ENCODE results near the gene DUSP11. TPM values are rescaled to one million over a fixed set of nuclear protein-coding genes. Genes with fewer than 3 reads are reported as not detected.
"Not testable (repeated sequence)": the region's sequence is repeated elsewhere in the genome, so short reads cannot be mapped to it uniquely, and the experiment has no call there.

Gene DUSP11
- total and polyA plus RNA-seq, 9 of the 15 experiments (the other 6 are each of a cell fraction or from before 2014, with no cell fraction given), result 20.7 to 79.8 (median 29.3) TPM

DNA sequence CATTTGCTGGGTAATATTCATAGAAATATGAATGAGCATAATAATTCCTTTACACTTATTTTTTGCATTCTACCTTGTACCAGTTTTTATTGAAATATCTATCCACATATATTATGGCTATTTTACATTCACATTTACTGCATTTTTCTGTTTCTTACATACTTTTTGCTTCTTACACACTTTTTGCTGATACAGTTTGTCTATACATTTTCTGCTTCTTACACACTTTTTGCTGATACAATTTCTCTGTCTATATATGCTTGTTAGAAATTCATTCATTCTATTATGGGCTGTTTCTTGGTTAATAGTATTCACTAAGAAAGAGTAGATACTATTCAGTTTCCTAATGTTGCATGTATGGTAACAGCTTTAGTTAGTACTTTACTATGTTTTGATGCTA is 32.0 kb upstream of the DUSP11 start:
- CTCF ChIA-PET (ENCODE audit: low intra/inter-chr PET ratio), result no interaction called here
- no TSS peak for BruUV-seq (replicated peaks)
- H3K27ac ChIP-seq (ENCODE audit: extremely low read depth, low read depth, low read length), result no peak overlapping the region

DNA sequence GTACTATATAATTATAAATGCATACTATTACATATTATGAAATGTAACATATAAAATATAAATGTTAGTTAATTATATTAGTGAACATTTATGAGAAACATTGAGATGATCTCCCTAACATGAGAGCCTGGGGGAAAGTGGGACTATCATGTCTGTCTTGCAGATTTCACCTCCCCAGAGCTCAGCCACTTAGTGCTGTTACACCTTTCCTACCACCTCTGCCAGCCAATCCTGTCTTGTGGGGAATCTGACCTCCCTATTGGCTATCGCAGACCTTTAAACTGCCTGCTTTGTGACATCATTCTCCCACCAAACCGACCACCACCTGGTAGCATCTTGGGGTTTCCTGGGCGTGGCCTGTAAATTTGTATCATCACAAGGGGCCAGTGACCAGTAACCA is 4.0 kb upstream of the DUSP11 start, which contains the start of gene C2orf78:
Gene C2orf78 (plus strand): TSS at position 301 of the 400 bp plus-strand sequence. CDS start 127 bp downstream, outside the sequence.
- H3K4me2 ChIP-seq (ENCODE audit: insufficient read depth, low read length); FAIRE-seq; intact Hi-C loops (cut with micrococcal nuclease); POLR2A ChIA-PET; H3K9ac ChIP-seq (ENCODE audit: insufficient read depth in 1 of 2, low read depth in 2 of 2, low read length in 2 of 2); DNase-seq (ENCODE audit: extremely low read depth in 1 of 4, low spot score in 3 of 4); CTCF ChIA-PET (ENCODE audit: low intra/inter-chr PET ratio); H3K4me1 ChIP-seq (replicated peaks in 1 of 2; ENCODE audit: control insufficient read depth in 2 of 2, insufficient read depth in 2 of 2, low read length in 2 of 2); H3K27ac ChIP-seq (ENCODE audit: extremely low read depth, low read depth, low read length); H3K4me3 ChIP-seq; H3K9me3 ChIP-seq (replicated peaks; ENCODE audit: control insufficient read depth, insufficient read depth, low read depth, low read length); in situ Hi-C loops (cut with MboI); H3K27me3 ChIP-seq (ENCODE audit: control insufficient read depth in 2 of 2, insufficient read depth in 2 of 2, low read length in 2 of 2); H4K20me1 ChIP-seq (replicated peaks; ENCODE audit: control insufficient read depth, insufficient read depth, low read length); ATAC-seq; H3K36me3 ChIP-seq (ENCODE audit: control insufficient read depth, insufficient read depth, low read length); BruUV-seq (replicated peaks); H3K9me1 ChIP-seq (ENCODE audit: control insufficient read depth, insufficient read depth, low read length): not testable (repeated sequence)
- H3K79me2 ChIP-seq (ENCODE audit: control insufficient read depth, insufficient read depth, low read length), result peaks cover 11% of the 10 kb centered on the region
- peak within 1 kb of the TSS; percentile 80 for H2AFZ ChIP-seq (ENCODE audit: low read depth, low read length)
- no CpG with 5 or more reads among the region's 3 CpGs for WGBS (ENCODE audit: insufficient coverage, low coverage, missing lambda C conversion rate)

More for the DNA sequence above, 32.0 kb upstream of the DUSP11 start:
- intact Hi-C loops (cut with micrococcal nuclease) (no loop called here), in situ Hi-C loops (cut with MboI) (no loop called here)
- TF ChIP-seq MAFG (tag; conservative IDR thresholded peaks at IDR 0.05) (peak; percentile 16; the same call in 1 of the 2 replicates), FOXJ3 (CRISPR knock-in tag; IDR thresholded peaks at IDR 0.05) (no peak), ZNF316 (IDR thresholded peaks at IDR 0.05) (peak; percentile 81), C11orf30 (IDR thresholded peaks at IDR 0.05; ENCODE audit: low read depth) (peak; percentile 57; the same call in 1 of the 2 replicates)
- TF ChIP-seq, protein P1, sequence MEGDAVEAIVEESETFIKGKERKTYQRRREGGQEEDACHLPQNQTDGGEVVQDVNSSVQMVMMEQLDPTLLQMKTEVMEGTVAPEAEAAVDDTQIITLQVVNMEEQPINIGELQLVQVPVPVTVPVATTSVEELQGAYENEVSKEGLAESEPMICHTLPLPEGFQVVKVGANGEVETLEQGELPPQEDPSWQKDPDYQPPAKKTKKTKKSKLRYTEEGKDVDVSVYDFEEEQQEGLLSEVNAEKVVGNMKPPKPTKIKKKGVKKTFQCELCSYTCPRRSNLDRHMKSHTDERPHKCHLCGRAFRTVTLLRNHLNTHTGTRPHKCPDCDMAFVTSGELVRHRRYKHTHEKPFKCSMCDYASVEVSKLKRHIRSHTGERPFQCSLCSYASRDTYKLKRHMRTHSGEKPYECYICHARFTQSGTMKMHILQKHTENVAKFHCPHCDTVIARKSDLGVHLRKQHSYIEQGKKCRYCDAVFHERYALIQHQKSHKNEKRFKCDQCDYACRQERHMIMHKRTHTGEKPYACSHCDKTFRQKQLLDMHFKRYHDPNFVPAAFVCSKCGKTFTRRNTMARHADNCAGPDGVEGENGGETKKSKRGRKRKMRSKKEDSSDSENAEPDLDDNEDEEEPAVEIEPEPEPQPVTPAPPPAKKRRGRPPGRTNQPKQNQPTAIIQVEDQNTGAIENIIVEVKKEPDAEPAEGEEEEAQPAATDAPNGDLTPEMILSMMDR (IDR thresholded peaks at IDR 0.05 in 2 of 3, conservative IDR thresholded peaks at IDR 0.05 in 1 of 3; ENCODE audit: insufficient read depth in 2 of 3, low read depth in 1 of 3, low read length in 3 of 3), result no peak
- Histone ChIP-seq H3K27me3 (ENCODE audit: control insufficient read depth in 2 of 2, insufficient read depth in 2 of 2, low read length in 2 of 2) (no peaks in the 10 kb centered on the region), H3K9ac (ENCODE audit: insufficient read depth in 1 of 2, low read depth in 2 of 2, low read length in 2 of 2) (no peak overlapping the region), H3K36me3 (ENCODE audit: control insufficient read depth, insufficient read depth, low read length) (no peaks in the 10 kb centered on the region), H3K4me3 (no peak overlapping the region), H3K9me3 (replicated peaks; ENCODE audit: control insufficient read depth, insufficient read depth, low read depth, low read length) (no peaks in the 10 kb centered on the region), H3K4me1 (replicated peaks in 1 of 2; ENCODE audit: control insufficient read depth in 2 of 2, insufficient read depth in 2 of 2, low read length in 2 of 2) (peaks cover 0 to 14% of the 10 kb centered on the region in 2 experiments; a peak in 2 of 5 replicates), H3K9me1 (ENCODE audit: control insufficient read depth, insufficient read depth, low read length) (no peaks in the 10 kb centered on the region), H3K4me2 (ENCODE audit: insufficient read depth, low read length) (no peak overlapping the region), H4K20me1 (replicated peaks; ENCODE audit: control insufficient read depth, insufficient read depth, low read length) (no peaks in the 10 kb centered on the region), H2AFZ (ENCODE audit: low read depth, low read length) (no peak overlapping the region), H3K79me2 (ENCODE audit: control insufficient read depth, insufficient read depth, low read length) (no peaks in the 10 kb centered on the region)
- ATAC-seq, result no peak
- POLR2A ChIA-PET, result no interaction called here
- DNase-seq (ENCODE audit: extremely low read depth in 1 of 4, low spot score in 3 of 4), result no peak
- no peak for FAIRE-seq
